Activated T-cell treated with anti-CD3 and anti-CD28 coated beads, Interleukin-2, amount 50 U/mL, for 4 hours (primary cell): Measurements from ENCODE around the gene IPO5. TPM values are rescaled to one million over a fixed set of nuclear protein-coding genes. Genes with fewer than 3 reads are reported as not detected.
"Not testable (repeated sequence)": the region's sequence is repeated elsewhere in the genome, so short reads cannot be mapped to it uniquely, and the experiment has no call there.

Experiments
- ATAC-seq, 2 donors: fragments of 200-7000 bp; cut with Tn5 transposase; one replicate each; pipeline ENCODE4 v1.10.0; 2021
- DNase-seq: peaks from one replicate; pipeline ENCODE4 v3.0.0-alpha.2; 2020
- H3K27me3 Mint-ChIP-seq: one replicate; pipeline ENCODE4 v1.8.0; 2021; ENCODE audit warnings: low read depth, mixed read lengths
- H3K36me3 Mint-ChIP-seq: one replicate; pipeline ENCODE4 v1.8.0; 2022; ENCODE audit warnings: mixed read lengths; ENCODE audit not compliant: insufficient read depth
- H3K4me1 Mint-ChIP-seq: one replicate; pipeline ENCODE4 v1.8.0; 2021; ENCODE audit warnings: low read depth, mixed read lengths
- H3K4me3 Mint-ChIP-seq: one replicate; pipeline ENCODE4 v1.8.0; 2021; ENCODE audit warnings: mild to moderate bottlenecking, moderate library complexity, mixed read lengths
- H3K9me3 Mint-ChIP-seq: one replicate; pipeline ENCODE4 v1.8.0; 2021; ENCODE audit warnings: mixed read lengths
- total RNA-seq, 3 donors: library from RNA; stranded (reverse); gene quantifications; one replicate each; pipeline ENCODE4 v1.2.1, GENCODE V29; 2021

The IPO5 gene
- total RNA-seq, 3 donors from 2014 or later = 240 to 279 (median 251) TPM

- peaks cover 18% of the 10 kb centered on the region for H3K27me3 Mint-ChIP-seq
- no peak for ATAC-seq
- no peaks in the 10 kb centered on the region for H3K36me3 Mint-ChIP-seq
- H3K4me1 Mint-ChIP-seq = no peaks in the 10 kb centered on the region
- DNase-seq = no peak
- no peaks in the 10 kb centered on the region for H3K9me3 Mint-ChIP-seq
- no peak overlapping the region for H3K4me3 Mint-ChIP-seq
These were observed 14.6 kb upstream of the IPO5 start for GRCh38 chr13:97938706-97939475.

DNA sequence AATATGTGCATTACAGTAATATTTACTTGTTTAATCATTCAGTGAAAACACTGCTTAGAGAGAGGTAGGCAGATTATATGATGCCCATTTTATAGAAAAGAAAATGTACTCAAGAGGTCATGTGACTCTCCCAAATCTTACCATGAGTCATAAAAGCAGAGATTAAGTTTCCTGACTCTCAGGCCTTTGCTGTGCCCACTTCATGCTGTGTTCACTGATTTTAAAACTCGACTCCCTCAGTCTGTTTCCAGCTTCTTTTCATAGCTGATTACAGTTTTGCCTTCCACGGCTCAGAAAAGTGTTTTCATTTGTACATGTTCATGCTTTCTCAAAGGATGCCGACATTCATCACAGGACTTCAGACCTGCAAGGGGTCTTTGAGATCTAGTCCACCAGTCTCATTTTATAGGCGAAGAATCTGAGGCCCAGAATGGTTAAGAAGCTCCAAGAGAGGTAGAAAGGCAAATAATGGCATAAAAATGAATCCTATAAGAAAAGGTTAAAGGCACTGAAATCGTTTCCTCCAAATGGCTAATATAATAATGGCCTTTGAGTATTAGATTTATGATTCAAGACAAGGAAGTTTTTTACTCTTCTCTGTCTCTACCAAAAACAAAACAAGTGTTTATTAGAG lies 9.0 kb upstream of the IPO5 start:
- H3K9me3 Mint-ChIP-seq = no peaks in the 10 kb centered on the region
- H3K36me3 Mint-ChIP-seq = no peaks in the 10 kb centered on the region
- H3K4me1 Mint-ChIP-seq = peaks cover 3% of the 10 kb centered on the region

GRCh38 chr13:97945342-97945741 lies 8.1 kb upstream of the IPO5 start:
- DNase-seq (no peak), ATAC-seq (no peak)
- H3K9me3 Mint-ChIP-seq = peaks cover 3% of the 10 kb centered on the region
- peaks cover 3% of the 10 kb centered on the region for H3K4me1 Mint-ChIP-seq
- H3K4me3 Mint-ChIP-seq = no peak overlapping the region
- H3K27me3 Mint-ChIP-seq = peaks cover 7% of the 10 kb centered on the region
- H3K36me3 Mint-ChIP-seq = no peaks in the 10 kb centered on the region

More for the DNA sequence above, 9.0 kb upstream of the IPO5 start:
- ATAC-seq = no peak
- peaks cover 7% of the 10 kb centered on the region for H3K27me3 Mint-ChIP-seq
- no peak for DNase-seq
- no peak overlapping the region for H3K4me3 Mint-ChIP-seq

DNA sequence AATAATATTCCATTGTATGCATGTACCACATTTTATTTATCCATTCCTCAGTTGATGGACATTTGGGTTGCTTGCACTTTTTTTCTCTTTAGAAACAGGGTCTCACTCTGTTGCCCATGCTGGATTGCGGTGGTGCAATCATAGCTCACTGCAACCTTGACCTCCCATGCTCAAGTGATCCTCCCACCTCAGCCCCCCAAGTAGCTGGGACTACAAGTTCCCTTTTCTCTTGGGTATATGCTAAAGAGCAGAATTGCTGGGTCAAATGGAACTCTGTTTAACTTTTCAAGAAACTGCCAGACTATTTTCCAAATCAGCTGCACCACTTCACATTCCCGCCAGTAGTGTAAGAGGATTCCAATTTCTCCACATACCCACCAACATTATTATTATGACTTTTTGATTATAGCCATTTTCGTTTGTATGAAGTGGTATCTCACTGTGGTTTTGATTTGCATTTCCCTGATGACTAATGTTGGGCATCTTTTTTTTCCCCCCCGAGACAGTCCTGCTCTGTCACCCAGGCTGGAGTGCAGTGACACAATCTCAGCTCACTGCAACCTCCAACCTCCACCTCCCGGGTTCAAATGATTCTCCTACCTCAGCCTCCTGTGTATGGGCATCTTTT lies 7.6 kb upstream of the IPO5 start:
- peaks cover 3% of the 10 kb centered on the region for H3K4me1 Mint-ChIP-seq
- peaks cover 3% of the 10 kb centered on the region for H3K9me3 Mint-ChIP-seq
- H3K4me3 Mint-ChIP-seq = no peak overlapping the region
- ATAC-seq = peak; percentile 60 to 63
- no peaks in the 10 kb centered on the region for H3K36me3 Mint-ChIP-seq
- H3K27me3 Mint-ChIP-seq = peaks cover 7% of the 10 kb centered on the region
- DNase-seq = no peak

DNA sequence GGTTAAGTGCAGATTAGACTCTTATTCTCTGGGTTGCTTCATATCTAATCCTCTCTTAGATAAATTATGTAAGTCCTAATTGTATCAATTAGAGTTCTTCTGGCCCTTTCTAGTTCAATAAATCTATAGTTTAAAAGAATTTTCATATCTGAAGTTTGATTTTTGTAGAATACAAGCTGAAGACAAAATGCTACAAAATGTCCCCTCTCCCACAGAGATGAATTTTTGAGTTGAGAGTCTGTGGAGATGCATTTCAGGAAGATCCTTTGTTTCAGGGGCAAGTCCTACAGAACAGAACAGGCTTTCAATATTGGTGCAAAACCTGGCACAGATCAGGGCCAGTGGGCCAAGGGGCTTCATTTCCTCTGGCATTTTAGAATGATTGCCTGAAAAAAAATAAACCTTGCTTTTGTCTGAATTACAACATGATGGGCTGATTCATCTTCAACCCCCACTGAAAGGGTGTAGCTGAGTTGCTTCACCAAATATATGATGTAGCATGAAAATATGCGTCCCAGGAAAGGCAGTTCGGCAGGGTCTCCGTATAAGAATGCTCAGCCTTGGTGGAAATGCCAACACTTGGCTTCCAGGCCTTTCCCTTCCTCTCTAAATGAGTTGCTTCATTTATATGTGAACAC lies 6.4 kb upstream of the IPO5 start:
- Mint-ChIP-seq H3K4me3 (no peak overlapping the region), H3K36me3 (no peaks in the 10 kb centered on the region), H3K4me1 (peaks cover 3% of the 10 kb centered on the region), H3K9me3 (peaks cover 3% of the 10 kb centered on the region), H3K27me3 (peaks cover 7% of the 10 kb centered on the region)
- DNase-seq (no peak), ATAC-seq (no peak)

DNA sequence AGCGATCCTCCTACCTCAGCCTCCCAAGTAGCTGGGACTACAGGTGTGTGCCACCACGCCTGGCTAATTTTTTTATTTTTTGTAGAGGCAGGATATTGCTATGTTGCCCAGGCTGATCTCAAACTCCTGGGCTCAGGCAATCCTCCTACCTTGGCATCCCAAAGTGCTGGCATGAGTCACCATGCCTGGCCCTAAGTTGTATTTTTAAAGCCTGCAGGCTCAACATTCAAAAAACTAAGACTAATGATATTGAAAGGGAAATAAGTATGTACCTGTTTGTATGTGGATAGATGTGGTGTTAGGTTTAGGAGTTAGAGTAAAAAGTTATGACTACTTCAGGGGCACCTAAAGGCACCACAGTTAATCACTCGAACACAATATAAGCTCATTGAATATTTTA lies 5.4 kb upstream of the IPO5 start:
- Mint-ChIP-seq H3K9me3 (peaks cover 3% of the 10 kb centered on the region), H3K36me3 (no peaks in the 10 kb centered on the region), H3K4me1 (peaks cover 3% of the 10 kb centered on the region), H3K4me3 (no peak overlapping the region), H3K27me3 (peaks cover 7% of the 10 kb centered on the region)
- ATAC-seq (no peak), DNase-seq (no peak)

DNA sequence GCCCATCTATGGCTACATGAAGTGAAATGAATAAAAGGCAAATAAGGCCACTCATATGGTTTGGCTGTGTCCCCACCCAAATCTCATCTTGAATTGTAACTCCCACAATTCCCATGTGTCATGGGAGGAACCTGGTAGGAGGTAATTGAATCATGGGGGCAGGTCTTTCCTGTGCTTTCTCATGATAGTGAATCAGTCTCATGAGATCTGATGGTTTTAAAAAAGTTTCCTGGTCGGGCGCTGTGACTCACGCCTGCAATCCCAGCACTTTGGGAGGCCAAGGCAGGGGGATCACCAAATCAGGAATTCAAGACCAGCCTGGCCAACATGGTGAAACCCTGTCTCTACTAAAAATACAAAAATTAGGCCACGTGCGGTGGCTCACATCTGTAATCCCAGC lies 4.2 kb upstream of the IPO5 start:
- H3K4me1 Mint-ChIP-seq, DNase-seq, H3K9me3 Mint-ChIP-seq, H3K27me3 Mint-ChIP-seq, ATAC-seq, H3K4me3 Mint-ChIP-seq, H3K36me3 Mint-ChIP-seq: not testable (repeated sequence)

DNA sequence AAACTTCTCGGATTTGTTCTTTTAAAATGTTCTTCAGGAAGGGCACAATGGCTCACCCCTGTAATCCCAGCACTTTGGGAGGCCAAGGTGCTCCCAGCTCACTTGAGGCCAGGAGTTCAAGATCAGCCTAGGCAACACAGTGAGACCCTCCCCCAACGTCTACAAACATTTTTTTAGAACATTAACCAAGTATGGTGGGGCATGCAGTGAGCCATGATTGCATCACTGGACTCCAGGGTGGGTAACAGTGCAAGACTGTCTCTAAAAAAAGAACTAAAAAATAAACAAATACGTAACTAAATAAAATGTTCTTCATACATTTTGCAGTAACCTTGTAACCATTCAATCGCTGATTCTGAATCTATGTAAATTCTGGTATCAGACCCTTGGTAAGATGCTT lies 2.1 kb upstream of the IPO5 start:
- no peak for ATAC-seq
- H3K36me3 Mint-ChIP-seq = no peaks in the 10 kb centered on the region
- H3K27me3 Mint-ChIP-seq = peaks cover 5% of the 10 kb centered on the region
- H3K4me1 Mint-ChIP-seq = no peaks in the 10 kb centered on the region
- H3K9me3 Mint-ChIP-seq = peaks cover 3% of the 10 kb centered on the region
- H3K4me3 Mint-ChIP-seq = no peak overlapping the region
- no peak for DNase-seq

GRCh38 chr13:97952831-97953230 lies 644 bp upstream of the IPO5 start:
- H3K4me3 Mint-ChIP-seq, ATAC-seq, H3K4me1 Mint-ChIP-seq: not testable (repeated sequence)

GRCh38 chr13:97961340-97961739 lies 7.9 kb downstream of the IPO5 start:
- Mint-ChIP-seq H3K27me3 (peaks cover 4% of the 10 kb centered on the region), H3K36me3 (no peaks in the 10 kb centered on the region), H3K4me3 (no peak overlapping the region), H3K4me1 (no peaks in the 10 kb centered on the region), H3K9me3 (no peaks in the 10 kb centered on the region)
- DNase-seq = no peak
- no peak for ATAC-seq

More at GRCh38 chr13:97952831-97953230, 644 bp upstream of the IPO5 start:
- H3K36me3 Mint-ChIP-seq, H3K27me3 Mint-ChIP-seq, H3K9me3 Mint-ChIP-seq, DNase-seq: not testable (repeated sequence)

- DNase-seq (no peak), ATAC-seq (no peak)
- no peak overlapping the region for H3K4me3 Mint-ChIP-seq
- no peaks in the 10 kb centered on the region for H3K9me3 Mint-ChIP-seq
- no peaks in the 10 kb centered on the region for H3K4me1 Mint-ChIP-seq
- peaks cover 7% of the 10 kb centered on the region for H3K27me3 Mint-ChIP-seq
- no peaks in the 10 kb centered on the region for H3K36me3 Mint-ChIP-seq
These were observed 9.4 kb downstream of the IPO5 start for GRCh38 chr13:97962887-97963286.

DNA sequence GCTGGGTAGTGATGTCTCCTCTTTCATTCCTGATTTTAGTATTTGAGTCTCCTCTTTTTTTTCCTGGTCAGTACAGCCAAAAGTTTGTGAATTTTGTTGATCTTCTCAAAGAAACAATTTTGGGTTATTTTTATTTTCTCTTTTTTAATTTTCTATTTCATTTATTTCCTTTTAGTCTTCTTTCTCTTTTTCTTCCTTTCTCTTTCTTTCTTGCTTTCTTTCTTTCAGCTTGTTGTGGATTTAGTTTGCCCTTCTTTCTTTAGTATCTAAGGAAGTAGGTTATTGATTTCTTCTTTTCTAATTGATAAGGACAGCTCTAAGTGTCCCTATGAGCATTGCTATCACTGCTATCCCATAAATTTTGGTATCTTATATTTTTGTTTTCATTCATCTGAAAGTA lies 13.8 kb downstream of the IPO5 start:
- no peaks in the 10 kb centered on the region for H3K36me3 Mint-ChIP-seq
- H3K27me3 Mint-ChIP-seq = peaks cover 11% of the 10 kb centered on the region
- ATAC-seq (no peak), DNase-seq (no peak)
- no peak overlapping the region for H3K4me3 Mint-ChIP-seq
- H3K4me1 Mint-ChIP-seq = no peaks in the 10 kb centered on the region
- H3K9me3 Mint-ChIP-seq = no peaks in the 10 kb centered on the region

GRCh38 chr13:97967948-97968347 lies 14.5 kb downstream of the IPO5 start:
- Mint-ChIP-seq H3K4me3 (no peak overlapping the region), H3K4me1 (no peaks in the 10 kb centered on the region), H3K9me3 (no peaks in the 10 kb centered on the region), H3K36me3 (no peaks in the 10 kb centered on the region), H3K27me3 (peaks cover 11% of the 10 kb centered on the region)
- DNase-seq (no peak), ATAC-seq (no peak)

DNA sequence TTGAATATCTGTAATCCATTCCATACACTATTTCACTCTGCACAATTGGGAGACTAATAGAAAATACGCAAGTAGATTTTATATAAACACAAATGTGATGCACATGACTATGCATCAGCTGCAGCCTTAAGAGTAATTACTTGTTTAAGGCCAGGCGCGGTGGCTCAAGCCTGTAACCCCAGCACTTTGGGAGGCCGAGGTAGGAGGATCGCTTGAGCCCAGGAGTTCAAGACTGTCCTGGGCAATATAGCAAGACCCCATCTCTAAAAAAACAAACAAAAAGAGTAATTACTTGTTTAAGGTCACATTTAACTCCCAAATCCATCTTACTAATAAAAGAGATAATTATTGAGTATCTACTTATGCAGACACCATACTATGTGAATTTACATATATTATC lies 18.0 kb downstream of the IPO5 start:
- no peaks in the 10 kb centered on the region for H3K36me3 Mint-ChIP-seq
- no peak for ATAC-seq
- H3K9me3 Mint-ChIP-seq = no peaks in the 10 kb centered on the region
- H3K4me3 Mint-ChIP-seq = no peak overlapping the region
- H3K4me1 Mint-ChIP-seq = peaks cover 9% of the 10 kb centered on the region
- DNase-seq = no peak
- H3K27me3 Mint-ChIP-seq = peaks cover 7% of the 10 kb centered on the region
